ENCODE data around the gene ERF.
A peak's percentile ranks its signal among the peaks of the same experiment; 100 is the strongest.

ERF gene

GRCh38 chr19:42291435-42291810 is 36.5 kb upstream of the ERF start:
- no peak for DNase-seq (ENCODE audit: low read depth)
- TF ChIP-seq, protein P1, sequence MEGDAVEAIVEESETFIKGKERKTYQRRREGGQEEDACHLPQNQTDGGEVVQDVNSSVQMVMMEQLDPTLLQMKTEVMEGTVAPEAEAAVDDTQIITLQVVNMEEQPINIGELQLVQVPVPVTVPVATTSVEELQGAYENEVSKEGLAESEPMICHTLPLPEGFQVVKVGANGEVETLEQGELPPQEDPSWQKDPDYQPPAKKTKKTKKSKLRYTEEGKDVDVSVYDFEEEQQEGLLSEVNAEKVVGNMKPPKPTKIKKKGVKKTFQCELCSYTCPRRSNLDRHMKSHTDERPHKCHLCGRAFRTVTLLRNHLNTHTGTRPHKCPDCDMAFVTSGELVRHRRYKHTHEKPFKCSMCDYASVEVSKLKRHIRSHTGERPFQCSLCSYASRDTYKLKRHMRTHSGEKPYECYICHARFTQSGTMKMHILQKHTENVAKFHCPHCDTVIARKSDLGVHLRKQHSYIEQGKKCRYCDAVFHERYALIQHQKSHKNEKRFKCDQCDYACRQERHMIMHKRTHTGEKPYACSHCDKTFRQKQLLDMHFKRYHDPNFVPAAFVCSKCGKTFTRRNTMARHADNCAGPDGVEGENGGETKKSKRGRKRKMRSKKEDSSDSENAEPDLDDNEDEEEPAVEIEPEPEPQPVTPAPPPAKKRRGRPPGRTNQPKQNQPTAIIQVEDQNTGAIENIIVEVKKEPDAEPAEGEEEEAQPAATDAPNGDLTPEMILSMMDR (conservative IDR thresholded peaks at IDR 0.05; ENCODE audit: low read depth, low read length): no peak

DNA sequence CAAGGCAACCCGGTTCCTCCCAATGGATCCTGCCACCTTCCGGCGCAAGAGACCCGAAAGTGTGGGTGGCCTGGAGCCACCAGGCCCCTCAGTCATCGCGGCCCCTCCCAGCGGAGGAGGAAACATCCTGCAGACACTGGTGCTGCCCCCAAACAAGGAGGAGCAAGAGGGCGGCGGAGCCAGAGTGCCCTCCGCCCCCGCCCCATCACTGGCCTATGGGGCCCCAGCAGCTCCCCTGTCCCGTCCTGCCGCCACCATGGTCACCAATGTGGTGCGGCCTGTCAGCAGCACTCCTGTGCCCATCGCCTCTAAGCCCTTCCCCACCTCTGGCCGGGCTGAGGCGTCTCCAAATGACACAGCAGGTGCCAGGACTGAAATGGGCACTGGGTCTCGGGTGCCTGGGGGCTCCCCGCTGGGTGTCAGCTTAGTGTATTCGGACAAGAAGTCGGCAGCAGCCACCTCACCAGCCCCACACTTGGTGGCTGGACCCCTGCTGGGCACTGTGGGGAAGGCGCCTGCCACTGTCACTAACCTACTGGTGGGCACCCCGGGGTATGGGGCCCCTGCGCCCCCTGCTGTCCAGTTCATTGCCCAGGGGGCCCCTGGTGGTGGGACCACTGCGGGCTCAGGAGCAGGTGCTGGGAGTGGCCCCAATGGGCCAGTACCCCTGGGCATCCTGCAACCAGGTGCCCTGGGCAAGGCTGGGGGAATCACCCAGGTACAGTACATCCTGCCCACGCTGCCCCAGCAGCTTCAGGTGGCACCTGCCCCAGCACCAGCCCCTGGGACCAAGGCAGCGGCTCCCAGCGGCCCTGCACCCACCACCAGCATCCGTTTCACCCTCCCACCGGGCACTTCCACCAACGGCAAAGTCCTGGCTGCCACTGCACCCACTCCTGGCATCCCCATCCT is 35.9 kb upstream of the ERF start:
- H3K4me3 ChIP-seq (ENCODE audit: low read depth, low read length): no peak overlapping the region
- TF ChIP-seq, protein P1 (conservative IDR thresholded peaks at IDR 0.05; ENCODE audit: low read depth, low read length): peak; percentile 38
- no peak for DNase-seq (ENCODE audit: low read depth)

More at GRCh38 chr19:42291435-42291810, 36.5 kb upstream of the ERF start:
- no peak overlapping the region for H3K4me3 ChIP-seq (ENCODE audit: low read depth, low read length)

DNA sequence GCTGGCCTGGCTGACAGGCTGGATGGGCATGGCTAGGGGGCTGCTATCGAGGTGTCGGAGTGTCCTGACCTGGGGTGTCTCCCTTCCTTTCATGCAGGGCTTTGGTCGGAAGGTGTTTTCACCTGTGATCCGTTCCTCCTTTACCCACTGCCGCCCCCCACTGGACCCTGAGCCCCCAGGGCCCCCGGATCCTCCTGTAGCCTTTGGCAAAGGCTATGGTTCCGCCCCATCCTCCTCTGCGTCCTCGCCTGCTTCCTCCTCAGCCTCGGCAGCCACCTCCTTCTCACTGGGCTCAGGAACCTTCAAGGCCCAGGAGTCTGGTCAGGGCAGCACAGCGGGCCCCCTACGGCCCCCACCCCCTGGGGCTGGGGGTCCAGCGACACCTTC is 35.2 kb upstream of the ERF start:
- no peak for DNase-seq (ENCODE audit: low read depth)
- TF ChIP-seq, protein P1 (conservative IDR thresholded peaks at IDR 0.05; ENCODE audit: low read depth, low read length): no peak
- no peak overlapping the region for H3K4me3 ChIP-seq (ENCODE audit: low read depth, low read length)

GRCh38 chr19:42289556-42290041 is 34.7 kb upstream of the ERF start:
- no peak for DNase-seq (ENCODE audit: low read depth)
- TF ChIP-seq, protein P1 (conservative IDR thresholded peaks at IDR 0.05; ENCODE audit: low read depth, low read length): no peak
- no peak overlapping the region for H3K4me3 ChIP-seq (ENCODE audit: low read depth, low read length)

GRCh38 chr19:42288881-42289555 is 34.1 kb upstream of the ERF start:
- DNase-seq (ENCODE audit: low read depth): no peak
- no peak overlapping the region for H3K4me3 ChIP-seq (ENCODE audit: low read depth, low read length)
- TF ChIP-seq, protein P1 (conservative IDR thresholded peaks at IDR 0.05; ENCODE audit: low read depth, low read length): peak; percentile 9

GRCh38 chr19:42288387-42288786 is 33.5 kb upstream of the ERF start:
- TF ChIP-seq, protein P1 (conservative IDR thresholded peaks at IDR 0.05; ENCODE audit: low read depth, low read length): no peak
- no peak overlapping the region for H3K4me3 ChIP-seq (ENCODE audit: low read depth, low read length)
- DNase-seq (ENCODE audit: low read depth): no peak
